COLO668 (cell line): ENCODE measurements around the gene XBP1.
"Not testable (repeated sequence)": the region's sequence is repeated elsewhere in the genome, so short reads cannot be mapped to it uniquely, and the experiment has no call there.

ENCODE experiments used
- DNase-seq: peaks from one replicate; lab custom pipeline; 2025; ENCODE audit not compliant: unreplicated experiment; lab: John Stamatoyannopoulos, UW

Gene XBP1

GRCh38 chr22:28819253-28820096, 19.1 kb upstream of the XBP1 start:
- peak; percentile 66 for DNase-seq

GRCh38 chr22:28817919-28818859, 17.8 kb upstream of the XBP1 start:
- peak; percentile 61 for DNase-seq

DNA sequence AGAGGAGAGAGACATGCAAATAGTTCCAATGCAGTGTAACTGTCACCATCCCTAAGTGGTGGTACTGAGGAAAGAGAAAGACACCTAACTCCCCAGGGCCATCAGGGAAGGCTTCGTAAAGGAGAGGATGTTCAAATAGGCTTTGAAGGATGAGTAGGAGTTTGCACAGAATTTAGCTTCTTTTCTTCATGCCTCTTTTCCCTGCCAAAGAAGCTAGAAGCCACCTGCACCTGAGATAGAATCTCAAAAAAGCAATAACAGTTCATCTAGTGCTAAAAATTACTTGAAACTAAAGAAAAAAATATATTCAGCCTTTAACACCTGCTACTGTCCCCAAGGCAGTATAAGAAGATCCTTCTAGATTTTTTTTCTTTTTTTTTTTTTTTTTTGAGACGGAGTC, 16.7 kb upstream of the XBP1 start:
- DNase-seq: no peak

GRCh38 chr22:28815729-28816128, 15.4 kb upstream of the XBP1 start:
- DNase-seq: no peak

DNA sequence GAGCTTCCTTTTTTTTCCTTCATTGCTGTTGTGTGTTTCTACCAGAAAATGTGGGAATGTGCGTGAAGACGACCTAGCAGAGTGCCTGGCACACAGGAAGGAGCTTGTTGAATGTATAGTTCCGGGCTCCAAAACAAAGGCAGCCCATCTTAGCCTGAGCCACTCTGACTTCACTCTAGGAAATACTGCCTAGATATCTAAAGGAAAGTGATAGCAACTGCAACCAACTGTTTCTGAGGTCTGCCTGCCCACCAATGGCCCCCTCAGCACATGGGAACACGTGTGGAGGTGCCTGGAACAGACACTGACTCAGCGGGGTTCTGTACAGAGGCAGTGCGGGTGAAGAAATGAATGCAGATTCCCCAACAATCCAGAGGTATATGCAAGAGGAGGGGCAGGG, 14.7 kb upstream of the XBP1 start:
- DNase-seq: no peak

GRCh38 chr22:28813772-28814518, 13.6 kb upstream of the XBP1 start:
- DNase-seq: no peak

- no peak for DNase-seq
These were observed 12.1 kb upstream of the XBP1 start for GRCh38 chr22:28812516-28812915.

- no peak for DNase-seq
These were observed 10.6 kb upstream of the XBP1 start for GRCh38 chr22:28810821-28811491.

DNA sequence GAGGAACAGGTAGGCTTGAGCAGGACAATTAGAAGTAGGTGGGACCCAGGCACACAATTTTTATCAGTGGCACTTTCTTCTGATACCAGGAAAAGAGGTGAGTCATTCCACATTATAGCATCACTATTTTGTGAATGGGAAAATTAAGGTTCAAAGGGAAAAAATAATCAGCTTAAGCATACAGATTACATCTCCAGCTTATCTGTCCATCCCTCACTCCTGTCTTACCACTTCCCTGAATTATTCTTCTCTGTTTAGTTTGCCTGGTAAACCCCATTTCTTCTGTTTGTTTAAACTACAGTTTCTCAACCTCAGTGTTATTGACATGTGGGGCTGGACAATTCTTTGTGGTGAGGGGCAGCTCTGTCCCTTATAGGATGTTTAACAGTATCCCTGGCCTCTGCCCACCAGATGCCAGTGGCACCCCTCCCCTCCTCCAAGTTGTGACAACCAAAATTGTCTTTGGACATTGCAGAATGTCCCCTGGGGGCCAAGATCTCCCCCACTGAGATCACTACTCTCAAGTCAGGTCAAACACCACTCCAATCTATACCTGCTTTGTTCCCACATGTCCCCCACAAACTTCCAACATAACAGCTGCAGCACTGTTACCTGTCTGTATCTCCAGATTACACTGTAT, 8.5 kb upstream of the XBP1 start:
- DNase-seq: no peak

- not testable (repeated sequence) for DNase-seq
These were observed 5.1 kb upstream of the XBP1 start for GRCh38 chr22:28805426-28805825.

DNA sequence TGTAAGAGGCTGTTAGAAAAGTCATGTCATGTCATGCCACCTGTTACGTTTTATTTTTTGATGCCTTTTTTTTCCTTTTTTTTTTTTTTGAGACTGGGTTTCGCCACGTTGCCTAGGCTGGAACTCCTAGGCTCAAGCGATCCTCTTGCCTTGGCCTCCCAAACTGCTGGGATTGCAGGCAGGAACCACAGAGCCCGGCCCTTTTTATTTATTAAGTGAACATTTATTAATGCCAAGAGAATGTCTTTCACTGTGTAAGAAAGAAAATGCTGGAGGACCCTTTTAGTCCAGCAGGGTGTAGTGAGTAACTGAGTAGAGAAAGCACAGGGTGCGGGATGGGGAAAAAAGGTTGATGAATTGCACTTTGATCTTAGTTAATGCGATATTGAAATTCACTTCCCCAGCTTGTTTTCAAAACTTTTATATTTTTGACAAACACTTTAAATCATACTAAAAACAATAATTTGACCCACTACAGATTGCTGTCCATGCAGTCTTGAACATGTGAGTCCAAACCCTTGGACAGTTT, 2.3 kb upstream of the XBP1 start:
- DNase-seq: no peak

DNA sequence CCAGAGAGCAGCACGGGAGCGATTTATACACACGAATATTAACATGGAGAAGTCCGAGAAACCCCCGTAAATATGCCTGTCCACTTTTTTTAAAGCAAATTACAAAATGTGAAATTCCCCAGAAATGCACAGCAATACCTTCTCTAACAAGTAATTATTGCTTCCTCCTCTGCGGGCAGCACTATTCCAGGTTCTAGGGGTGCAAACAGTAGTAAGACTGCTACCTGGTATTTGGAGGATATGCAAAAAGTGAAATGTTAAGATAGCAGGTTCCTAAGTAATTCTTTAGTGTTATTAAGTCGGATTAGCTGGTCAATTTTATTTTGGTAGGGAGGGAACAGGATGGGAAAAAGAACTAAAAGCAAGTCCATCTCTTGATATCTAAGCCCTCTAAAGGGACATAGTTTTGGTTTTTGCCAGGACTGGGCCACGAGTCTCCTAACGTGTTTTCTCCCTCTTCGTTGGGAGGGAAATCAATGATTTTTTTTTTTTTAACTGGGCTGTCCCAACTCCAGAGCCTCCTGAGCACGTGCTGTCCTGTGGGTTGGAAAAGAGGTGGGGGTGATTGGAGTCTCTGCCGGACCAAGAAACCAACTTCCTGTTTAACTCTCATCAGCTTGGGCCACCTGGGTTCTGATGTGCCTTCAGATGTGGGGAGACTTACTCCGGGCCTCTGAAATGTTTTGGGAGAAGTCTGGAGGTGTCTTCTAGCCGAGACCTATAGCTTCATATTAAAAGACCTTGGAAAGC, 1.7 kb upstream of the XBP1 start:
- peak; percentile 19 for DNase-seq

DNA sequence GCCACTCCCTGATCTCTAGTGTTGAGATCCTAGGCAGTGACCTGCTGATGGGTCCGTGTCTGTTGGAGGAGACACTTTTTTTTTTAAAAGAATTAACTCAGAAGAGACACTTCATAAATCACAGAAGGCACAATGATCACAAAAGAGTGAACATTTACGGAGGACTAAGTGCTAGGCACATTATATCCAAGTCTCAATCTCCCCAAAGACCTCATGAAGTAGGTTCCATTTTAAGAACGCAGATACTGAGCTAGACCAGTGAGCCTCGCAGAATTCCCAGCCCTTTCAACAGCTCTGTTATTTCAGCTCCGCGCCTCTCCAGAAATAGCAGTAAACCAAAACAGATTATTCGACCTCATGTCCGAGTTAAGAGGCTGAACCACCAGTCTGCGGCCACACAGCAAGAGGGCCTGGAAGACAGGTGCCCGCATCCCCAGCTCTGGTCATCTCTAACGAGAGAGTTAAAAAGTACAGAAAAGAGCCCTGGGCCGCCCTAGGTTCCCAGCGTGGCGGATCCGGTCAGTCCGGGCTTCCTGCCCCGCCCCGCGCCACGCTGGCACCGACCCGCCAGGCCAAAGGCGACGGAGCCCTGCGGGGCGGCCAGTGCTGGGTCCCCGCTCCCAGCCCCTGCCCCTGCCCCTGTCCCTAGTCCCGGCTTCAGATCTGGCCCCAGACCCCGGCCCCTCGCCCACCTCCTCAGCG, 612 bp downstream of the XBP1 start:
- DNase-seq: peak; percentile 66

GRCh38 chr22:28798810-28799605, 1.4 kb downstream of the XBP1 start:
- DNase-seq: peak; percentile 43

GRCh38 chr22:28795932-28796856, 4.2 kb downstream of the XBP1 start:
- peak; percentile 11 for DNase-seq

DNA sequence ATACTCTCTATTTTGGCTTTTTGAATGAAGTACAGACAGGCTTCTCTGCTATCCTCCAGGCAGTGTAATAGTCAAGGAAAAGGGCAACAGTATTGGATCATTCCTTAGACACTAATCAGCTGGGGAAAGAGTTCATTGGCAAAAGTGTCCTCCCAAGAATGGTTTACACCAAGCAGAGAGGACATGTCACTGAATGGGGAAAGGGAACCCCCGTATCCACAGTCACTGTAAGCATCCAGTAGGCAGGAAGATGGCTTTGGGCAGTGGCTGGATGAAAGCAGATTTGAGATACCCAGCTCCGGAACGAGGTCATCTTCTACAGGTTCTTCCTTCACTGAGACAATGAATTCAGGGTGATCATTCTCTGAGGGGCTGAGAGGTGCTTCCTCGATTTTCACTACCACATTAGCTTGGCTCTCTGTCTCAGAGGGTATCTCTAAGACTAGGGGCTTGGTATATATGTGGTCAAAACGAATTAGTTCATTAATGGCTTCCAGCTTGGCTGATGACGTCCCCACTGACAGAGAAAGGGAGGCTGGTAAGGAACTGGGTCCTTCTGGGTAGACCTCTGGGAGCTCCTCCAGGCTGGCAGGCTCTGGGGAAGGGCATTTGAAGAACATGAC, 5.2 kb downstream of the XBP1 start:
- DNase-seq: no peak
